IMR-90 (cell line): ENCODE data around the gene SLC25A15. TPM values are rescaled to one million over a fixed set of nuclear protein-coding genes. Genes with fewer than 3 reads are reported as not detected.

ENCODE experiments used
- ATAC-seq: fragments of 200-7000 bp; cut with Tn5 transposase; 2 replicates; pipeline ENCODE4 v1.9.1; 2020; ENCODE audit warnings: low read depth, mild to moderate bottlenecking, moderate library complexity
- BruUV-seq: library from RNA; stranded (reverse); fragments of 400-500 nt; replicated peaks from 2 replicates; lab custom pipeline; 2021; lab: Mats Ljungman, UMichigan
- CTCF ChIA-PET: fragments of 300-600 bp; formaldehyde crosslinking; extraction: SDS; loops from one replicate; lab custom pipeline; 2021; ENCODE audit warnings: antibody characterized with exemption; lab: Yijun Ruan, JAX
- POLR2A ChIA-PET: fragments of 300-600 bp; sonication (Branson Sonifier 250); formaldehyde crosslinking; loops from one replicate; lab custom pipeline; 2022; ENCODE audit warnings: antibody characterized with exemption; ENCODE audit not compliant: unreplicated experiment; lab: Charles Lee
- DNase-seq: peaks from one replicate; pipeline ENCODE4 v3.0.0; 2013
- H2AFZ ChIP-seq: replicated peaks from 2 replicates; pipeline ENCODE3; 2013; ENCODE audit warnings: low read length, mild to moderate bottlenecking; ENCODE audit not compliant: poor library complexity
- H2AK5ac ChIP-seq: 2 replicates; pipeline ENCODE4 v1.6.1; 2013; ENCODE audit warnings: low read depth, low read length, inconsistent platforms
- H2AK9ac ChIP-seq: replicated peaks from 2 replicates; pipeline ENCODE3; 2013; ENCODE audit warnings: mild to moderate bottlenecking, low read depth, low read length, moderate library complexity; ENCODE audit not compliant: poor library complexity
- H2BK120ac ChIP-seq: 2 replicates; pipeline ENCODE4 v1.6.1; 2013; ENCODE audit warnings: low read depth, low read length, inconsistent platforms
- H2BK15ac ChIP-seq: 3 replicates; pipeline ENCODE4 v1.6.1; 2013; ENCODE audit warnings: low read depth, low read length, inconsistent platforms
- H2BK20ac ChIP-seq: 2 replicates; pipeline ENCODE4 v1.6.1; 2013; ENCODE audit warnings: low read depth, mild to moderate bottlenecking, inconsistent platforms, low read length, moderate library complexity
- H2BK5ac ChIP-seq: 2 replicates; pipeline ENCODE4 v1.6.1; 2013; ENCODE audit warnings: mild to moderate bottlenecking, low read depth, low read length, inconsistent platforms; ENCODE audit not compliant: poor library complexity, severe bottlenecking
- H3K14ac ChIP-seq: replicated peaks from 2 replicates; pipeline ENCODE4 v1.6.1; 2013; ENCODE audit warnings: low read depth, low read length, inconsistent platforms
- H3K18ac ChIP-seq: 2 replicates; pipeline ENCODE4 v1.6.1; 2013; ENCODE audit warnings: low read depth, low read length, control low read depth
- H3K23ac ChIP-seq: 2 replicates; pipeline ENCODE4 v1.6.1; 2013; ENCODE audit warnings: low read depth, low read length, inconsistent platforms
- H3K27ac ChIP-seq: 2 replicates; pipeline ENCODE4 v1.5.1; 2013; ENCODE audit warnings: mild to moderate bottlenecking, control low read depth, low read length; ENCODE audit not compliant: insufficient read depth
- H3K27me3 ChIP-seq: 2 replicates; pipeline ENCODE4 v1.6.1; 2013; ENCODE audit warnings: low read length; ENCODE audit not compliant: control insufficient read depth, insufficient read depth
- H3K36me3 ChIP-seq: 2 replicates; pipeline ENCODE4 v1.6.1; 2013; ENCODE audit warnings: low read length, mixed read lengths; ENCODE audit not compliant: control insufficient read depth, insufficient read depth
- H3K4ac ChIP-seq: 2 replicates; pipeline ENCODE4 v1.6.1; 2013; ENCODE audit warnings: low read depth, low read length, inconsistent platforms
- H3K4me1 ChIP-seq: 2 replicates; pipeline ENCODE4 v1.6.1; 2013; ENCODE audit warnings: low read length, mixed read lengths; ENCODE audit not compliant: control insufficient read depth, insufficient read depth
- H3K4me2 ChIP-seq: 2 replicates; pipeline ENCODE4 v1.6.1; 2013; ENCODE audit warnings: low read depth, mild to moderate bottlenecking, control low read depth, low read length, moderate library complexity
- H3K4me3 ChIP-seq: 2 replicates; pipeline ENCODE4 v1.5.1; 2013; ENCODE audit warnings: low read depth, mild to moderate bottlenecking, control low read depth, low read length, moderate library complexity; ENCODE audit not compliant: insufficient read depth
- H3K56ac ChIP-seq: 2 replicates; pipeline ENCODE4 v1.6.1; 2013; ENCODE audit warnings: low read length, inconsistent platforms; ENCODE audit not compliant: insufficient read depth; ENCODE audit errors: extremely low read depth
- H3K79me1 ChIP-seq, 2 experiments: 2 replicates each; pipeline ENCODE4 v1.6.1; 2013; ENCODE audit warnings: low read length in 2 of 2, inconsistent platforms in 1 of 2, low read depth in 1 of 2
- H3K9ac ChIP-seq: 2 replicates; pipeline ENCODE4 v1.6.1; 2013; ENCODE audit warnings: low read depth, low read length, control low read depth
- H3K9me1 ChIP-seq: 2 replicates; pipeline ENCODE4 v1.6.1; 2013; ENCODE audit warnings: low read length, inconsistent platforms; ENCODE audit not compliant: insufficient read depth
- H3K9me3 ChIP-seq: 2 replicates; pipeline ENCODE4 v1.6.1; 2013; ENCODE audit warnings: low read length; ENCODE audit not compliant: control insufficient read depth, insufficient read depth
- H4K20me1 ChIP-seq: 2 replicates; pipeline ENCODE4 v1.6.1; 2013; ENCODE audit warnings: low read length, inconsistent platforms; ENCODE audit not compliant: insufficient read depth
- H4K5ac ChIP-seq: 2 replicates; pipeline ENCODE4 v1.6.1; 2013; ENCODE audit warnings: mild to moderate bottlenecking, low read depth, low read length, control low read depth
- H4K8ac ChIP-seq, 2 experiments: 2 replicates each; pipeline ENCODE4 v1.6.1; 2013; ENCODE audit warnings: low read depth in 2 of 2, low read length in 2 of 2, control low read depth in 1 of 2, inconsistent platforms in 1 of 2
- H4K91ac ChIP-seq: 2 replicates; pipeline ENCODE4 v1.6.1; 2013; ENCODE audit warnings: low read depth, low read length, inconsistent platforms; ENCODE audit not compliant: insufficient read depth
- FOS ChIP-seq: fragments of 150-350 bp; IDR thresholded peaks from 2 replicates; pipeline ENCODE4 v1.6.1; 2016; ENCODE audit warnings: low read depth, low read length
- WGBS, 2 experiments: methylation state at CpG; one replicate each; pipeline versions ENCODE4 v1.1.5 to v1.1.7; 2013; ENCODE audit warnings: missing lambda C conversion rate in 2 of 2; ENCODE audit not compliant: insufficient read length in 1 of 2; ENCODE audit errors: extremely low coverage in 2 of 2; 5-methylcytosine and 5-hydroxymethylcytosine counted together
- dilution Hi-C: fragments of 300-500 bp; cut with HindIII; formaldehyde crosslinking; loops from one replicate; pipeline ENCODE4 v1.14.3; 2018; ENCODE audit warnings: low sequenced_read_pairs; ENCODE audit not compliant: unreplicated experiment
- in situ Hi-C: fragments of 300-500 bp; cut with MboI; formaldehyde crosslinking; loops from 3 replicates; pipeline ENCODE4 v1.14.3; 2019; ENCODE audit warnings: low sequenced_read_pairs, inconsistent platforms, mixed read lengths
- intact Hi-C: fragments of 100-400 bp; cut with micrococcal nuclease; formaldehyde crosslinking; loops from 2 replicates; pipeline ENCODE4 v1.10.0; 2022
- polyA plus RNA-seq, 3 experiments: library from polyadenylated mRNA; depleted of rRNA; stranded (reverse); fragments of >200 nt; gene quantifications; 2 replicates each; pipeline ENCODE4 v1.2.3, GENCODE V29; 2012; ENCODE audit warnings: low replicate concordance in 1 of 3
- total RNA-seq: library from RNA; depleted of rRNA; stranded (reverse); fragments of >200 nt; gene quantifications from 2 replicates; pipeline ENCODE4 v1.2.3, GENCODE V29; 2012
- TF ChIP-seq, protein P1 (sequence below): conservative IDR thresholded peaks from 2 replicates; pipeline ENCODE4 v1.5.1; 2012; ENCODE audit warnings: mild to moderate bottlenecking, low read depth, low read length, improper control_type of control experiment
- TF ChIP-seq, protein P2 (sequence below): fragments of 150-350 bp; IDR thresholded peaks from 2 replicates; pipeline ENCODE4 v1.6.1; 2016; ENCODE audit warnings: low read depth, mild to moderate bottlenecking, low read length, moderate library complexity, borderline replicate concordance

Gene SLC25A15
- total and polyA plus RNA-seq, 2 of the 4 experiments (the other 2 are of a cell fraction), result 5.4 to 13.3 TPM

DNA sequence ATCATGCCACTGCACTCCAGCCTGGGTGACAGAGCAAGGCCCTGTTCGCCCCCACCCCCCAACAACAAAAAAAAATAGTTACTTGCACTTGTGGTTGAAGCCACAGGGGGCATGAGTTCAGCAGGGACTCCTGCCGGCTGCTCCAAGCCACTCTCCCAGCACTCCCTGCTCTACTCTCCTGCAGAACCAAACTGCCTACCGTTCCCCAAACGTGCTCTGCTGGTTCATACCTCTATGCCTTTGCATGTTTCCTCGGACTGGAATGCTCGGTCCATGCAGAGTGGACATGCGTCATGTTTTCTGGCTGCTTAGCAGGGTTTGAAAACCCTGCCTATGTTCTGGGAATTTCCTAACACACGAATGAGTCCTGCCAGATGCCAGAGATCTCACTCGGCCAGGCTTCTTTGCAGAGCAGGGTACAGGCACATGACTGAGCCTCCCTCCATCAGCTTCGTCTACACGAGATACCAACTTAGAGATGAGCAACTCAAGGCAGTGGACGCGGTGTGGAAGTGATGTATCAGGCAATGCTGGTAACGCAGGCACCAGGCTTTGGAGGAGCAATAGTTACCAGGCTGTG is 8.5 kb upstream of the SLC25A15 start:
- Histone ChIP-seq H3K56ac (no peak overlapping the region), H2BK120ac (no peak overlapping the region), H2BK15ac (no peak overlapping the region), H3K36me3 (no peaks in the 10 kb centered on the region), H3K27ac (no peak overlapping the region), H4K91ac (no peak overlapping the region), H3K4me2 (no peak overlapping the region), H3K9me3 (no peaks in the 10 kb centered on the region), H2AFZ (no peak overlapping the region), H3K14ac (no peak overlapping the region), H4K20me1 (no peaks in the 10 kb centered on the region), H2AK9ac (no peak overlapping the region), H2AK5ac (no peak overlapping the region), H3K4ac (no peak overlapping the region; the same call in 1 of the 2 replicates), H3K4me1 (peaks cover 5% of the 10 kb centered on the region), H3K9me1 (peaks cover 16% of the 10 kb centered on the region), H4K5ac (no peak overlapping the region), H3K27me3 (no peaks in the 10 kb centered on the region), H3K9ac (no peak overlapping the region), H3K18ac (no peak overlapping the region), H2BK5ac (no peak overlapping the region), H4K8ac (no peak overlapping the region), H3K23ac (no peak overlapping the region), H2BK20ac (no peak overlapping the region), H3K79me1 (no peaks in the 10 kb centered on the region), H3K4me3 (no peak overlapping the region)
- CTCF ChIA-PET, result interaction anchor here (1.1 kb wide), 1 partner anchor 34 kb away, joined by 3 read pairs; no protein-coding TSS in a partner anchor
- no peak for TF ChIP-seq FOS
- TF ChIP-seq, protein P1, sequence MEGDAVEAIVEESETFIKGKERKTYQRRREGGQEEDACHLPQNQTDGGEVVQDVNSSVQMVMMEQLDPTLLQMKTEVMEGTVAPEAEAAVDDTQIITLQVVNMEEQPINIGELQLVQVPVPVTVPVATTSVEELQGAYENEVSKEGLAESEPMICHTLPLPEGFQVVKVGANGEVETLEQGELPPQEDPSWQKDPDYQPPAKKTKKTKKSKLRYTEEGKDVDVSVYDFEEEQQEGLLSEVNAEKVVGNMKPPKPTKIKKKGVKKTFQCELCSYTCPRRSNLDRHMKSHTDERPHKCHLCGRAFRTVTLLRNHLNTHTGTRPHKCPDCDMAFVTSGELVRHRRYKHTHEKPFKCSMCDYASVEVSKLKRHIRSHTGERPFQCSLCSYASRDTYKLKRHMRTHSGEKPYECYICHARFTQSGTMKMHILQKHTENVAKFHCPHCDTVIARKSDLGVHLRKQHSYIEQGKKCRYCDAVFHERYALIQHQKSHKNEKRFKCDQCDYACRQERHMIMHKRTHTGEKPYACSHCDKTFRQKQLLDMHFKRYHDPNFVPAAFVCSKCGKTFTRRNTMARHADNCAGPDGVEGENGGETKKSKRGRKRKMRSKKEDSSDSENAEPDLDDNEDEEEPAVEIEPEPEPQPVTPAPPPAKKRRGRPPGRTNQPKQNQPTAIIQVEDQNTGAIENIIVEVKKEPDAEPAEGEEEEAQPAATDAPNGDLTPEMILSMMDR, result peak; percentile 12; the same call in 1 of the 2 replicates
- TF ChIP-seq, protein P2, sequence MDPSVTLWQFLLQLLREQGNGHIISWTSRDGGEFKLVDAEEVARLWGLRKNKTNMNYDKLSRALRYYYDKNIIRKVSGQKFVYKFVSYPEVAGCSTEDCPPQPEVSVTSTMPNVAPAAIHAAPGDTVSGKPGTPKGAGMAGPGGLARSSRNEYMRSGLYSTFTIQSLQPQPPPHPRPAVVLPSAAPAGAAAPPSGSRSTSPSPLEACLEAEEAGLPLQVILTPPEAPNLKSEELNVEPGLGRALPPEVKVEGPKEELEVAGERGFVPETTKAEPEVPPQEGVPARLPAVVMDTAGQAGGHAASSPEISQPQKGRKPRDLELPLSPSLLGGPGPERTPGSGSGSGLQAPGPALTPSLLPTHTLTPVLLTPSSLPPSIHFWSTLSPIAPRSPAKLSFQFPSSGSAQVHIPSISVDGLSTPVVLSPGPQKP, result no peak
- DNase-seq, result peak; percentile 20
- in situ Hi-C loops (loop anchor here (10.0 kb wide), 1 partner anchor 274 kb away; no protein-coding TSS in a partner anchor), dilution Hi-C loops (no loop called here), intact Hi-C loops (loop anchor here (10.0 kb wide), 1 partner anchor 444 kb away; no protein-coding TSS in a partner anchor)
- ATAC-seq, result peak; percentile 33; the same call in 1 of the 2 replicates
- POLR2A ChIA-PET, result interaction anchor here (0.7 kb wide), 1 partner anchor 8 kb away, joined by 3 read pairs; the partner anchor contains the start of gene SLC25A15
- no TSS peak for BruUV-seq
- whole genome bisulfite sequencing, 2 experiments, result 56% methylated on average over 6 of the region's 14 CpGs; no CpG with 5 or more reads in 1 of the 2 experiments
